HG02759 (cell line): ENCODE measurements around the gene EPYC.

Source experiments
- ATAC-seq: cut with Tn5 transposase; IDR thresholded peaks from one replicate; pipeline ENCODE4 v1.9.1; 2021; ENCODE audit warnings: mild to moderate bottlenecking, moderate library complexity; ENCODE audit not compliant: unreplicated experiment

Gene EPYC

GRCh38 chr12:90959032-90959431 lies 45.7 kb downstream of the EPYC start:
- ATAC-seq: no peak

DNA sequence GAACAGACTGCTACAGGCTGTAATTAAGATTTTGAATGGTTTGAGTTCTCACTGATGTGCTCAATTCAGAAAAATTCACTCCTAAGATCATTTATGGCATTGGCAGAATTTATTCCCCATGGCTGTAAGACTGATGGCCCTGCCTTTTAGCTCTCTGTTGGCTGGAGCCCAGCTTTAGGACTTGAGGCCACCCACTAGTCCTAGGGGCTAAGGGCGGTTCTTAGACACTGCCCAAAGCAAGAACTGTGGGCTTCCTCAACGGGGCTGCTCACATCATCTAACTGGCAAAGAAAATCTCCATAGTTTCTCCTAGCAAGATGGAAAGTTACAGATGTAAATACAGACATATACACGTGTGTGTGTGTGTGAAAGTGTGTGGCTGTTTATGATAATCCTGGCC lies 46.4 kb downstream of the EPYC start:
- no peak for ATAC-seq

- ATAC-seq: no peak
Measured at GRCh38 chr12:90954921-90955320, 49.9 kb downstream of the EPYC start, which contains the start of gene CCER1. TSS of gene CCER1 (minus strand) at chr12:90955176. CDS start at chr12:90954742, 434 bp downstream.

DNA sequence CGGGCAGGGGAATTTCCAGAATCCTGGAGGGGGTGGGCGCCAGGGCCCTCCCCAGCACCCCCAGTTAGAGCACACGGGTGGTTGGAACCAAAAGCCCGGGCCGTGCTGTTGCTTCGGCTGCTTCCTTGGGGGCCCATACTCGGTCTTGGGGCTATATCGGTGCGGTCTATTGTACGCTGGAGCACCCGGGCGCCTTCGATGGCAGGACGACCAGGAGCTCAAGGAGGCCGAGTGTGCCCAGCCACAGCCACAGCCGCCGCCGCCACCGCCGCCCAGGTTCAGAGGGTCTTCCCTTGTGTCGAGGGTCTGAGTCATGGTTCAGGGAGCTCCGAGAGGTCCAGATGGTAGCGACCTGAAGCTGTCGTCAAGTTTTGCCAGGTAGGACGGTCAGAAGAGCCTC lies 50.3 kb downstream of the EPYC start:
- ATAC-seq: no peak

DNA sequence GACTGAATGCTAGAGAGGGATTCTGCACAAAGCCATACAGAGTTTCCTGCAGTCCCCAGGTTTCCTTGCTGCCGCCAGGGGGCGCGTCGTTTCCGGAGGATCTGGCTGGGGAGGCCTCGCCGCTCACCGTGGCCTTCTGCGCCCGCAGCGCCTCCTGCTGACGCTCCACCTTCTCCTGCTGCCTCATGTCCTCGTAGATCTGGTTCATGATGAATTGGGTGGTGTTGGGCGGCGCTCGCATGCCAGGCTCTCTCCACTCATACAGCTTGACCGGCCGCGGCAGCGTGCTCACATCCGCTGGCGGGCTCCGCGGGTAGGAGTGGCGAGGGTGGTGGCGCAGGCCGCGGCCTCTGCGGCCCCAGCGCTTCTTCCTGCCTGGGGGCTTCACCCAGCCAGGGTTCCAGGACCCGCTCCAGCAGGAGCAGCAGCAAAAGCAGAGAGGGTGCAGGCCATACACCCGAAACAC lies 50.8 kb downstream of the EPYC start:
- peak; percentile 78 for ATAC-seq

DNA sequence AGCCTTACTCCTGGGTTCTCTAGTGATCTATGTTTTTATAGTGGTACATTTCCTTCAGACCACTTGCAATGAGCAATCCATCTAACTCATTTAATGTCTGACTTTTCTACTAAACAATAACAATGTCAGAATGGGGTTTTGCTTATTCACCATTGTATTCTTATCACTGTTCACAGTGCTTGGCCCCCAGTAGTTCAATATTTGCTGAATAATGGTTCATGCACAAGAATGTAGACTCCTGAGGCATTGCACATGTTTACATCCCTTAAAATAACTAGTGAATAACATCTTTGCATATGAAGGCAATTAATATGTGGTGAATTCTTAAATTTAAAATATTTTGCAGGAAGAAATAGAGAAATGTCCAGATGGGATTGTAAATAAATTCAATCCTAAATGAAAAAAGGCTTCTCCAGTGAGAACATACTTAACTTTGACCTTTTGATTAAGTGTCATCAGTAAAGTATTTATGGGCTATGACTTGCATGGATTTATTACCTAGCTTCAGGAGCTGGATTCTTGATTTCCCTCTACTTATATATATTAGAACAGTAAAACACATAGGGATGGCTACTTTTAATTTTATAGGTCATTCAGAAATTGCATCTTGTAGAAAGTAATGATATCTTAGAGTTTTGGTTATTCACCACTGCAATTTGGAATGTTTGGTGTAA lies 53.2 kb downstream of the EPYC start:
- no peak for ATAC-seq

- no peak for ATAC-seq
Measured at GRCh38 chr12:90947869-90948268, 56.9 kb downstream of the EPYC start.

- peak; percentile 66 for ATAC-seq
Measured at GRCh38 chr12:90945070-90945649, 59.6 kb downstream of the EPYC start.

DNA sequence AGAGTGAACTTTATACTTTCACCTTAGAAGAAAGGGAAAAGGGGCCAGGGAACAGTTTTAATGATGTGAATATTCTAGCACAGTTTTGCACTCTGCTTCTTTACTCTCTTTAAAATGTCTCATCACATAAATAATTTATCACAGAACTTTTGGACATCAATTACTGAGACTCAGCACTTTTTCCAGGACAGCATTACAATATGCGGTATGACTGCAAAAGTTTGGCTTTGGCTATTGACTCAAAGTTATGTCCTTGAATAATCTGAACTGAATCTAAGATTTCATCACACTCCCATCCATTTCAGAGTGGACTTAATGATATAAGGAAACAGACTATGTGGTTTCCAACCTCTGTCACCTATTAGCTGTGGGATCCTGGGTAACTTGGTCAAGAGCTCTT lies 61.5 kb downstream of the EPYC start:
- ATAC-seq: no peak

DNA sequence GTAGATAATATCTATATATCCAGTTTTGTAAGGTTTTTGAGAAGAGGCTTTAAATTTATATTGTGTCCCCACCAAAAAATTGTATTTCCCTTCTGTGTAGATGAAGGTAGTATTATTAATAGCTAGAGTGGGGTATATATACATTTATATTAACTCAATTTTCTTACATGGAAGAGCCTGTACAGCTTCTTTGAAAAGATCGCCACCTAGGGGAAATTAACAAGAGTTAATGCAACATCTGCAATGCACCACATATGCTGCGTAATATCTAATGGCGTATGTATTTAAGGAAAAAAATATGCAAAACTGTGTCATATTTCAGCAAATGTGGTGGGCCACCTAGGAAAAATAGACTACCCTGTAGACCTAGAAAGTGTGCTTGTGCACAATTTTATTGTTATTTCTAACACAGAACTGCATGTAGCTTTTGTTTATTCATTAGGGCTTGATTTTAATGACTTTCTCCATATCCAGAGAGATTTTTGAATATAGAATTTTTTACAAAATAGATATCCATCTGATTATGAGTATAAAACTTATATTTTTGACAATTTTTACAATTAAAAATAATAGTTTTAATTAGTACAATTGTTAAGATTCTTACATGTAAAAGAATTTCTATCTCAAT lies 63.8 kb downstream of the EPYC start:
- peak; percentile 88 for ATAC-seq

DNA sequence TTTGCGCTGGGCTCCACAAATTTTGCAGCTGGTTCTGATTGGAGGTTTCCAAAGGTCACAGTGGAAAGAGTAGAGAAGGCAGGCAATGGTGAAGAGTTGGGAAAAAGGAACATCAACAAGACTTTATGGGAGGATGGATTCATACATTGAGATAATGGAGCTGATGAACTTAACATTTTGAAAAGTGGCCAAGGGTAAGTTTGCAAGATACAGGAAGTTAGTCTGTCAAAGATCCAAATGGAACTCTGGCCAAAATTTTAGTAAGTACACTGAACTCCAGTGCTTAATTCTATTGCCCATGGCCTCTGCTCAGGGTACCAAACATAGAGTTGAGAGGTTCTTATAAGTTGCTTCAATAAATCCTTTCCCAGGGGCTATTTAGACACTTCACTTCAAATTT lies 65.4 kb downstream of the EPYC start:
- no peak for ATAC-seq

DNA sequence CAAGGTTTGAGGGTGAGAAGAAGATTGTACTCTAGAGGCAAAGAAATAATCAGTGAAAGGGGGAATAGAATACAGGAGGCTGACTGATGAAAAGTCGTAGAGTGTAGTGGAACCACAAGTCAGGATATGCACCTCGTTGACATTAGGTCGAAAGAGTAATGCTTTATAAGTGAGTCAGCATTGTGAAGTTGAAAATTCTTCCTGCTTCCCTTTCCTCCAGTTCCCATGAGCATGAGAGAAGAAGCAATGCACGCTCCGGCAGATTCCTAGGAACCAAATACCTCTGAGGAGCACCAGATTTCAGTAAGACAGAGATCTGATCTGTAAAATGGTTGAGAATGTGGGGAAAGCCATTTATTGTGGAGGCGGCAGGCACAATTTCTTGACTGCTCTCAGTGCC lies 66.3 kb downstream of the EPYC start:
- ATAC-seq: no peak

- no peak for ATAC-seq
Measured at GRCh38 chr12:90937651-90938050, 67.1 kb downstream of the EPYC start.

DNA sequence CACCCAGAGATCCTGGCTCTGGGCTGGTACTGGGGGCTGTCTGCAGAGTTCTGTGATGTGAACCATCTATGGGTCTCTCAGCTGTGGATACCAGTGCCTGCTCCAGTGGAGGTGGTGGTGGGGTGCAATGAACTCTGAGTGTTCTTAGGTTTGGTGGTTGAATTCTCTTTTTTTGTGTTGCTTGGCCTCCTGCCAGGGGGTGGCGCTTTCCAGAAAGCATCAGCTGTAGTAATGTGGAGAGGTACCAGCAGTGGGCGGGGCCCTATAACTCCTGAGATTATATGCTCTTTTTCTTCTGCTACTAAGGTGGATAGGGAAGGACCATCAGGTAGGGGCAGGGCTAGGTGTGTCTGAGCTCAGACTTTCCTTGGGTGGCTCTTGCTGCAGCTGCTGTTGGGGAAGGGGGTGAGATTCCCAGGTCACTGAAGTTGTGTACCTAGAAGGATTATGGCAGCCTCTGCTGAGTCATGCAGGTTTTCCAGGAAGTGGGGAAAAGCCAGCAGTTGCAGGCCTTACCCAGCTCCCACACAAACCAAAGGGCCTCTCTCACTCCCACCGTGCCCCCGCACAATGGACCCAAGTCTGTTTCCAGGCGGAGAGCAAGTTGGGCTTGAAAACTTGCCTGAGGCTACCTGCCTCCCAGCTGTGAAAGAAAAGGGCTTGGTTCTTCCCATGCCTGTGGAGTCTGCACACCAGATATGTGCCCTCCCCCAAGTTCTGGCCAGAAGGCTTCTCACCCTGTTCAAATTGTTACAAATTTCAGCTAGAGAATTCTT lies 68.4 kb downstream of the EPYC start:
- ATAC-seq: no peak

GRCh38 chr12:90925562-90925961 lies 79.2 kb downstream of the EPYC start:
- no peak for ATAC-seq

DNA sequence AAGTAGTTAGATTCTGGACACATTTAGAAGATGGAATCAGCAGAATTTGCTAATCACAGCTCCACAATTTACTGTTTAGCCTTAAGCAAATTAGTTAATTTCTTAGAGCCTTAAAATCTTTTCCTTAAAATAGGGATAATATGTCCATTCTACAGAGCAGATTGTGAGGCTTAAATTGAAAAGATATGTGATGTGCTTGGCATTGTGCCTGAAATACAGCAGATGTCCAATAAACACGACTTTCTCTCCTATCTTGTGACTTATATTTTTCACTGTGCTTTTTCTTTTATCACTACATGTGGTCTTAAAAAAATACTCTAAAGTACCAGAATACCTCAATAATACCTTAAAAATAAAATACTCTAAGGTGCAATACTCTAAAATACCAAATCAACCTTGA lies 80.4 kb downstream of the EPYC start:
- no peak for ATAC-seq

GRCh38 chr12:90922145-90922627 lies 82.6 kb downstream of the EPYC start:
- ATAC-seq: no peak

DNA sequence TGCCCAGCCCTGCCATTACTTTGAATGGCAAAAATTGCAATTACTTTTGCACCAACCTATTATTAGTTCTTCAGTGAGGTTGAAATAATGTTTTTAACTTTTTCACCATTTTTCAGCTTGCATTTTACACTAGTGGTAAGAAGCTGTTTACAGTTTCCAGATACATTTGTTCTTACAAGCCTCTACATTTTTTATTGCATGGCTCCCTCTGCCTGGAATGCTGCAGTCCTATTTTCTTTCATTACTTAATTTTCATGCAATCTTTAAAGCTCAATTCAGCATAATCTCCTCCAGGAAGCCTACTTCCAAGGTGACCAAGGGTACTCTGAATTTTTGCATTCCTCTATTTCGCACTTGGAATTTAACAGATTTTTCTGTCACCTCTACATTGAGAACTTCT lies 83.2 kb downstream of the EPYC start:
- no peak for ATAC-seq

- no peak for ATAC-seq
Measured at GRCh38 chr12:90920222-90920621, 84.5 kb downstream of the EPYC start.

GRCh38 chr12:90917431-90917830 lies 87.3 kb downstream of the EPYC start:
- no peak for ATAC-seq

DNA sequence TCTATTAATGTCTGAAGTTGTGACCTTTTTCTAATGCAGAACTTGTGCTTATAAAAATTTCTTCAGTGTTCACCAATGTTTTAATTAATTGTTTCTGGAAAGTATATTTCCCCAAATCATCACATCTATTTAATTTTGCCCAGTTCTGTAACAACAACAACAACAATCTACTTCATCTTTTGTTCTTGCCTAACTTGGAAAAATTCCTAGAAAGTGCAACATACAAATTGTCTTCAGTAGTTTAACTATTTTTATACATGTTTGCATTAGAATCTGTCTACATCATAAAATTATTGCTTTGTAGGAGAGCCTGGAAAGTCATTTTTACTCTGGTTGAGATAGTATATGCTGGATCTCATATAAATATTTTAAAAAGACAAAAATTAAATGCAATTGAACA lies 88.3 kb downstream of the EPYC start:
- ATAC-seq: no peak
